T-helper 17 cell (primary cell): ENCODE data around the gene ARSK. TPM values are rescaled to one million over a fixed set of nuclear protein-coding genes. Genes with fewer than 3 reads are reported as not detected.
A peak's percentile ranks its signal among the peaks of the same experiment; 100 is the strongest.

ENCODE experiments used
- ATAC-seq: fragments of 150-1000 bp; cut with Tn5 transposase; 2 replicates; pipeline ENCODE4 v1.10.0; 2021; ENCODE audit warnings: mild to moderate bottlenecking, moderate library complexity
- DNase-seq, 3 donors: peaks; one replicate each; pipeline versions ENCODE4 v3.0.0 to v3.0.0-alpha.2; 2020 to 2021
- H3K9me3 ChIP-seq: one replicate; pipeline ENCODE4 v1.7.0; 2013; ENCODE audit warnings: low read length, mild to moderate bottlenecking; ENCODE audit not compliant: control insufficient read depth, poor library complexity, severe bottlenecking
- H3K27ac Mint-ChIP-seq: one replicate; pipeline ENCODE4 v1.8.0; 2022; ENCODE audit warnings: mild to moderate bottlenecking, moderate library complexity, mixed read lengths
- H3K27me3 Mint-ChIP-seq: one replicate; pipeline ENCODE4 v1.8.0; 2022; ENCODE audit warnings: mixed read lengths
- H3K36me3 Mint-ChIP-seq: one replicate; pipeline ENCODE4 v1.8.0; 2022; ENCODE audit warnings: low read depth, mixed read lengths
- H3K4me1 Mint-ChIP-seq: one replicate; pipeline ENCODE4 v1.8.0; 2022; ENCODE audit warnings: mild to moderate bottlenecking, mixed read lengths
- H3K4me3 Mint-ChIP-seq: one replicate; pipeline ENCODE4 v1.8.0; 2022; ENCODE audit warnings: mild to moderate bottlenecking, moderate library complexity, mixed read lengths
- total RNA-seq, 4 donors: library from RNA in 2 of 4; stranded (reverse) in 2 of 4; gene quantifications; one replicate each; pipeline ENCODE4 v1.2.3 and lab custom pipeline; 2022 to 2026

The ARSK gene, protein sequence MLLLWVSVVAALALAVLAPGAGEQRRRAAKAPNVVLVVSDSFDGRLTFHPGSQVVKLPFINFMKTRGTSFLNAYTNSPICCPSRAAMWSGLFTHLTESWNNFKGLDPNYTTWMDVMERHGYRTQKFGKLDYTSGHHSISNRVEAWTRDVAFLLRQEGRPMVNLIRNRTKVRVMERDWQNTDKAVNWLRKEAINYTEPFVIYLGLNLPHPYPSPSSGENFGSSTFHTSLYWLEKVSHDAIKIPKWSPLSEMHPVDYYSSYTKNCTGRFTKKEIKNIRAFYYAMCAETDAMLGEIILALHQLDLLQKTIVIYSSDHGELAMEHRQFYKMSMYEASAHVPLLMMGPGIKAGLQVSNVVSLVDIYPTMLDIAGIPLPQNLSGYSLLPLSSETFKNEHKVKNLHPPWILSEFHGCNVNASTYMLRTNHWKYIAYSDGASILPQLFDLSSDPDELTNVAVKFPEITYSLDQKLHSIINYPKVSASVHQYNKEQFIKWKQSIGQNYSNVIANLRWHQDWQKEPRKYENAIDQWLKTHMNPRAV
- total RNA-seq = 1 to 10 TPM; 4.7 to 4.8 TPM
- total RNA-seq (lab: John Stamatoyannopoulos, UW) = 9.9 to 13.9 reads per million in 2 donors

DNA sequence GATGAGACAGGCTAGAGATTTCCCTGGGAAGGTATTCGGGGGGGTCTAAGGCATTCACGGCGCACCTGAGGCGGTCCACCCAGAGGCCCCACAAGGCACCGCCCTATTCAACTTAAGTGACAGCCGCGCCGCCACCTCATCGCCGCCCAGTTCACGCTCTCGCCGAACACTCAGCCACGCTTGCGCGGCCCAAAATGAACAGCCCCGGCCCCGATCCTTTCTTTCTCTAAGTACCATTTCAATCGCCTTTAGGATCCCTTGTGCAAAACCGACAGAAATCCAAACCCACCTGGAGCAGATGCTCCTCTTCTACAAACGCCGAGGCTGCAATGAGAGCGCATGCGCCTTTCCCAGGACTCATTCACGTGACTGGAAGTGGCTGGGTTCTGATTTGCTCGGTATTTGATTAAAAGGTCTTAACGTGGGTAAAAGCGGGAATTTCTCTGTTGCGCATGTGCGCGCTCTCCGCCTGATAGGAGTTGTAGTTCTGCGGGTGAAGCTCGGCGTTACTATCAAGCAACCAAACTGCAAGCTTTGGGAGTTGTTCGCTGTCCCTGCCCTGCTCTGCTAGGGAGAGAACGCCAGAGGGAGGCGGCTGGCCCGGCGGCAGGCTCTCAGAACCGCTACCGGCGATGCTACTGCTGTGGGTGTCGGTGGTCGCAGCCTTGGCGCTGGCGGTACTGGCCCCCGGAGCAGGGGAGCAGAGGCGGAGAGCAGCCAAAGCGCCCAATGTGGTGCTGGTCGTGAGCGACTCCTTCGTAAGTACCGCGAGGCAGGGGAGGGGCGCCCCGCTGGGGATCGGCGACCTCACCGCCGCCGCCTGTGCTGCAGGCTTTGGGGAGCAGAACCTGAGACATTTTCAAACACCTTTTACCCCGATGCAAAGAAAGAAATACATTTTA is at the start of gene ARSK, which contains the start of gene SKIC3:
ARSK (plus strand) TSS at position 455 of the 902 bp plus-strand sequence; CDS start at position 633, 178 bp downstream.
SKIC3 (minus strand) TSS at position 331 of the 902 bp plus-strand sequence. CDS start 7,827 bp downstream, outside the sequence.
- DNase-seq (peak; percentile 76 to 89 (median 83)), ATAC-seq (peak; percentile 88)
- Mint-ChIP-seq H3K4me1 (peaks cover 39% of the 10 kb centered on the region), H3K4me3 (peak within 1 kb of the TSS; percentile 97), H3K27me3 (no peaks in the 10 kb centered on the region), H3K36me3 (peaks cover 13% of the 10 kb centered on the region), H3K27ac (peak within 1 kb of the TSS; percentile 89)
- no peaks in the 10 kb centered on the region for H3K9me3 ChIP-seq

DNA sequence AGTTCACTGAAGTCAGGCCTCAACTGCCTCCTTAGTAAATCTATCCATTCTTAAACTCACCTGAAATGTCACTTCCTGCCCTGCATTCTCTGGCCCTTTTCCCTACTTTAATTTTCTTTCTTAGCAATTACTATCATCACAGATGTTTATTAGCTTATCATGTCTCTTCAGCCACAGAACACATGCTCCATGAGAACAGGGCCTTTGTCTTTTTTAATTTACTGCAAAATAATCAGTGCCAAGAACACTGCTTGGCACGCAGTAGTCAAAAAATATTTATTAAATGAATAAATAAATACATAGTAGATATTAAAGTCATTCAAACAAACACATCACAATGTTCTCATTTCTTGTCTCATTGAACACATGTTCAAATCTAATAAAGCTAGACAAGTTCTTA is 46.4 kb upstream of the ARSK start:
- DNase-seq (no peak), ATAC-seq (no peak)
- H3K9me3 ChIP-seq = no peaks in the 10 kb centered on the region
- H3K27ac Mint-ChIP-seq = peak overlapping the region; percentile 54
- H3K4me1 Mint-ChIP-seq = no peaks in the 10 kb centered on the region
- H3K36me3 Mint-ChIP-seq = peaks cover 9% of the 10 kb centered on the region
- no peaks in the 10 kb centered on the region for H3K27me3 Mint-ChIP-seq
- no peak overlapping the region for H3K4me3 Mint-ChIP-seq

DNA sequence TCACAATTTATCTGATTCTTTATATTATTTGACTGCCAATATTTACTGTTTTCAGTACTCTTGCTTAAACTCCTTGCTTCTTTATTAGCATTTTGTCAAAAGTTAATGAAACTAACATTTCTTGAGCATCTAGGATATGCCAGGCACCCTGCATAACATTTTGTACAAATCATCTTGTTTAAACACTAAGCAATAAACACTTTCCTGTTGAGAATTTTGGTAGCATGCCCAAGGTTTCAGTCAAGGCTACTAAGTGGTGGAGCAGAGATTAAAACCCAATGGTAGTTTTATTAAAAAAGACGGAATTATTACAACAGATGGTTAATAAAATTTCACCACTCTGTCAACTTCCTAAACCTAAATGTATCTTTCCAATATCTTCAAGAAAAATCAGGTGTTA is 43.3 kb upstream of the ARSK start:
- no peaks in the 10 kb centered on the region for H3K9me3 ChIP-seq
- Mint-ChIP-seq H3K4me1 (no peaks in the 10 kb centered on the region), H3K27me3 (no peaks in the 10 kb centered on the region), H3K4me3 (no peak overlapping the region), H3K27ac (no peak overlapping the region), H3K36me3 (peaks cover 4% of the 10 kb centered on the region)
- no peak for ATAC-seq
- DNase-seq = no peak

DNA sequence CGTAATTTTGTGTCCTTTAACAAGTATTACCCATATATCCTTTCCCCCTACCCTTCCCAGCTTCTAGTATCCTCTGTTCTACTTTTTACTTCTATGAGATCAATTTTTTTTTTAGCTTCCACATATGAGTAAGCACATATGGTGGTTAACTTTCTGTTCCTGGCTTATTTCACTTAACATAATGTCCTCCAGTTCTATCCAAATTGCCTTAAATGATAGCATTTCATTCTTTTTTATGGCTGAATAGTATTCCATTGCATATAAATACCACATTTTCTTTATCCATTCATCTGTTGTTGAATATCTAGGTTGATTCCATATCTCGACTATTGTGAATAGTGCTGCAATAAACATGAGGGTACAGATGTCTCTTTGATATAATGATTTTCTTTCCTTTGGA is 36.5 kb upstream of the ARSK start:
- ATAC-seq (no peak), DNase-seq (no peak)
- no peaks in the 10 kb centered on the region for H3K9me3 ChIP-seq
- H3K36me3 Mint-ChIP-seq = peaks cover 14% of the 10 kb centered on the region
- H3K4me3 Mint-ChIP-seq = no peak overlapping the region
- no peaks in the 10 kb centered on the region for H3K27me3 Mint-ChIP-seq
- H3K4me1 Mint-ChIP-seq = no peaks in the 10 kb centered on the region
- H3K27ac Mint-ChIP-seq = peak overlapping the region; percentile 37

DNA sequence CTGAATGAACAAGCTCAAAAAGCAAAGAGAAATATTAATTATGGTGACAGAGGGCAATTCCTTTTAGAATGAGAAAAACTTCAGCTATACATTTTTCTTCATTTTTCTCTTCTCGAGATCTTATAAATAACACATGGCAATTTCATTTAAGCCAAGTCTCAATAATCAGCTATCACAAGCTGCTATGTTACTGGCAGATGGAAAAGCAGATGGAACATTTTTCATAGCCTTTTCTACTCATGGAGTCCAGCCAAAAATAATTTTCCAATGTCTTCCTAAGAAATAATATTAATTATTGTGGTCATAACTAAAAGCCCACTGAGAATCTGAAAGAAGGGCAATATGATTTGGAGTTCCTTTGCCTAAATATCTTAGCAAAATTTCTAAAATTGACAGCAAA is 35.8 kb upstream of the ARSK start:
- Mint-ChIP-seq H3K27ac (no peak overlapping the region), H3K36me3 (peaks cover 14% of the 10 kb centered on the region), H3K27me3 (no peaks in the 10 kb centered on the region), H3K4me1 (no peaks in the 10 kb centered on the region), H3K4me3 (no peak overlapping the region)
- no peaks in the 10 kb centered on the region for H3K9me3 ChIP-seq
- DNase-seq (no peak), ATAC-seq (no peak)

DNA sequence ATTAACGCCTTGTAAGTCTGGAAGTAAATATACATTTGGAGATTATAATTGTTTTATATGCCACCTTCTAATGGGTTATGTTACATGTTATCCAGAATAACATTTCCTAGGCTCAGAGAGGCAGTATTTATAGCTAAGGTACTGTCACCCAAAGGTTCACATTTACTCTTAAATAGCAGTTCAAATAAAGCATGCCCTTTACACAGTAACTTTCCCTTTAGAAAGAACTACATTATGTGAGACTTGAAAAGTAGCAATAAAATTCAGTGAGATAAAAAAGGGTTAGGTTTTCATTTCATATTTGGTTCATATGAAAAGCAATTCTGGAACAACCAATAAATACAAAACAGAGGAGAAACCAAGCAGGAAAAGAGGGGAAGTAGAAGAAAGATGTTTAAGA is 35.2 kb upstream of the ARSK start:
- DNase-seq (no peak), ATAC-seq (no peak)
- Mint-ChIP-seq H3K4me1 (no peaks in the 10 kb centered on the region), H3K27ac (no peak overlapping the region), H3K4me3 (no peak overlapping the region), H3K27me3 (no peaks in the 10 kb centered on the region), H3K36me3 (peaks cover 14% of the 10 kb centered on the region)
- H3K9me3 ChIP-seq = no peaks in the 10 kb centered on the region

DNA sequence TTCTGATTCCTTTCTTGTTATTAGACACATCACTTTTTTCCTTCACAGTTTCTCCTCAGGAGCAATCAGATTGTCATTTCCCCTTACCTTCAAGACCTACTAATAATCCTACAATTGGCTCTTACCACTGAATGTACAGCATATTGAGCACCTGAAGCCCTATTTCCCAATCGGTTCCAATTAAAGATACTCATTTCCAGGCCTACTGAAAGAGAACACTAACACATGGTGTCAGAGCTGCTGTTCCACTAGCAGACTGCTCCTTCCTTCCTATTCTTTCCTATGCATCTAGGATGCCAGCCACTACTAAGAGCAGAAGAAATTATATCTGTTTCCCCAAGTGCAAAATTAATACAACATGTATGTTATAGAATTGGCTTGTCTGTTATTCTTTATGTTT is 34.7 kb upstream of the ARSK start:
- no peak for DNase-seq
- H3K9me3 ChIP-seq = no peaks in the 10 kb centered on the region
- Mint-ChIP-seq H3K27me3 (no peaks in the 10 kb centered on the region), H3K4me1 (no peaks in the 10 kb centered on the region), H3K4me3 (no peak overlapping the region), H3K27ac (no peak overlapping the region), H3K36me3 (peaks cover 14% of the 10 kb centered on the region)
- no peak for ATAC-seq

DNA sequence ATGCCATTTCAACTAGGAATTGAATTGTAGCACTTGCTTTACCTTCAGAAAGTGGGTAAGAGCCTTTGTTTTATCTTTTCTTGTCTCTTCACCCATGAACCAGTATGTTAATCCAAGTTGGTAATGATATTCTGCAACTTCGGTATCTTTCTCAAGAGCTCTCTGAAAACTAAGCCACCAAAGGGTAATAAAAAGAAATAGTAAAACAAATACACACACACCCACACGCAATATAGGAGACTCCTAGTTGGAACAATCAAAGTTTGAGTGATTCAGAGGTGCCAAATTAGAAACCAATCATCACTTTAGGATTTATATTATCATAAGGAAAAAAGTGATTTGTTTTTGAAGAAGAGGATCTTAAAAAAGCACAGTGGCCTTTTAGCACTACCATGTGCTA is 30.5 kb upstream of the ARSK start:
- no peak overlapping the region for H3K4me3 Mint-ChIP-seq
- H3K9me3 ChIP-seq = no peaks in the 10 kb centered on the region
- H3K4me1 Mint-ChIP-seq = peaks cover 7% of the 10 kb centered on the region
- peaks cover 19% of the 10 kb centered on the region for H3K36me3 Mint-ChIP-seq
- H3K27me3 Mint-ChIP-seq = no peaks in the 10 kb centered on the region
- no peak overlapping the region for H3K27ac Mint-ChIP-seq
- ATAC-seq (no peak), DNase-seq (no peak)

DNA sequence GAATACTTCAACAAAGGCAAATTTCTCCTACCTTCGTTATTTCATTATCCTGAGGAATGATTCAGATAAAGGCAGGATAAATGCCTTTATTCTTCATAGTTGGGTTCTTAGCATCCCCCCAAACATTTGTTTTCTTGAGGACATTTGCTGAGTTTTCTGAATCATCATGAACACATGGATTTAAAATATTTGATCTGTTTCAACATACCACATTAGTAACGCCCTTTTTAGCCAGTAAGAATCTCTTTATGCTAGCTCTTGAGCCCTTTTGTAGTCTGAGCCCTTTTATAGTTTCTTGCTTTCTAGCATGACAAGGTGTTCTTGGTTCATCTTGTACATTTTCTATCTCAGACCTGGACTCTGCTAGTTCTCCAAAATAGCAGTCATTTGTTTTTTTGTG is 28.0 kb upstream of the ARSK start:
- Mint-ChIP-seq H3K27ac (no peak overlapping the region), H3K4me3 (no peak overlapping the region), H3K27me3 (no peaks in the 10 kb centered on the region), H3K4me1 (peaks cover 8% of the 10 kb centered on the region), H3K36me3 (peaks cover 12% of the 10 kb centered on the region)
- no peak for DNase-seq
- no peaks in the 10 kb centered on the region for H3K9me3 ChIP-seq
- no peak for ATAC-seq

DNA sequence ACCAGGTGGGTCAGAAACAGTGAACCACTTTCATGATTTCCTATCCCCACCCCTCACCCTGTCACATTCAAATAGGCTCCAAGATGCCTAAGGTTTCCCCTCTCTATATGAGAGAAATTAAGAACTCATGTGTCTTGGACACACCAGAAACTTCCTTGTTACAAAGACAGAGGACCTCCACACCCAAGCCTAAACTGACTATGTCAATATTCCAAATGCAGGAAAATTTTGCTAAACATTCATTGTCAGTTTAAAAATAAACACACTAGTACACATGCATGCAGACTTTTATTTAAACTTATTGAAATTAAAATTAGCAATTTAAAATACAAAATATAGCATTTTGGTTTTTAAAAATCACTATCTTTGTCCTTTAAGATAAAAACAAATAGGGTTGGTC is 26.3 kb upstream of the ARSK start:
- H3K9me3 ChIP-seq = no peaks in the 10 kb centered on the region
- ATAC-seq (no peak), DNase-seq (no peak)
- Mint-ChIP-seq H3K27me3 (no peaks in the 10 kb centered on the region), H3K36me3 (peaks cover 10% of the 10 kb centered on the region), H3K4me3 (no peak overlapping the region), H3K27ac (peak overlapping the region; percentile 19), H3K4me1 (peaks cover 16% of the 10 kb centered on the region)

DNA sequence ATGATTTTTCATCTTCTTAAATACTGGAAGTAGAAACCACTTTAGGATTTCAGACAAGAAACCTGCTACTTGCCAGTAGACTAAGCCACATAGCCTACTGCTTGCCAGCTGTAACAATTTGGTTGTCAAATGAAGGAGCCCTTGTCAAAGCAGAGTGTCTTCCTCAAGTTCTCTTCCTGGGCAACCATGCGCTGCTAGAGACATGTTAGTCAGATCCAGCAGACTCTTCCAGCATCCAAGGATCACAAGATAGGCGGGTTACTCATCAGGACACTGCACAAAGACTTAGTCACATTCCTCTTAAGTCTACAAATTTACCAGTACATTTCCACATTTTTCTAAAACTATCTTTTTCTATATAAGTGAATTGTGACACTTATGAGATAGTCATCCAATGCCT is 24.5 kb upstream of the ARSK start:
- Mint-ChIP-seq H3K27me3 (no peaks in the 10 kb centered on the region), H3K4me3 (no peak overlapping the region), H3K27ac (no peak overlapping the region), H3K4me1 (peaks cover 28% of the 10 kb centered on the region), H3K36me3 (peaks cover 20% of the 10 kb centered on the region)
- DNase-seq = no peak
- no peaks in the 10 kb centered on the region for H3K9me3 ChIP-seq
- no peak for ATAC-seq

DNA sequence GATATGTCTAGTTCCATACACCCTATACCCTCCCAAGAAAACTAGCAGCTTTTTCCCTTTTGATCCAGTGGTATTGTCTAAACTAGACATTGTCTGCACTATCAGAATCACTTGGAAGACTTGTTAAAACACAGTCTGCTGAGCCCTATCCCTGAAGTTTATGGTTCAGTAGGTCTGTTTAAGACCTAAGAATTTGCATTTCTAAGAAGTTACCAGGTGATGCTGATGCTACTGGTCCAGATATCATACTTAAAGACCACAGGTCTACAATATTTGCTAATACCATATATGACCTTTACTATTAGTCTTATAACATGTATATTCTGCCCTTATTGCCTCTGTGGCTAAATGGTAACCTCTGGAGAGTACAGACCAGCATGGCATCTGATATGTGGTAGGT is 23.4 kb upstream of the ARSK start:
- Mint-ChIP-seq H3K36me3 (peaks cover 18% of the 10 kb centered on the region), H3K4me1 (peaks cover 29% of the 10 kb centered on the region), H3K27me3 (no peaks in the 10 kb centered on the region), H3K4me3 (no peak overlapping the region), H3K27ac (no peak overlapping the region)
- DNase-seq (no peak), ATAC-seq (no peak)
- no peaks in the 10 kb centered on the region for H3K9me3 ChIP-seq

DNA sequence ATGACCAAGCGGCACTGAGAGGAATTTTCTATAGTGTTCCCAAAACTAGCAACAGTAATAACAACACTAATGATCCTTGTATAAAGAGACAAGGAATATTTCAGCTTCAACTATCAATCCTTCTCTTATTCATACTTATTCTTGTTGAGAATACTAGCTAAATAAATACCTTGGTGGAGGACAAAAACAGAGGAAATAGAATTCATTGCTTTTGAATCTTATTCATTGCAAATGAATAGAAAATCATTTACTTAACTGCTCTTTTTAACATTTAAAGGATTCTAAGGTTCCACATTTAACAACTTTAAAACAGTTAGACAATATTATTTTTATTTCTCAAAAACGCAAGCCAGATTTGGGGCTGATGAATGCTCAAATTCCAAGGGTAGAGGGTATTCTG is 22.5 kb upstream of the ARSK start:
- H3K27ac Mint-ChIP-seq = no peak overlapping the region
- no peak overlapping the region for H3K4me3 Mint-ChIP-seq
- ATAC-seq = no peak
- peaks cover 18% of the 10 kb centered on the region for H3K36me3 Mint-ChIP-seq
- DNase-seq = no peak
- no peaks in the 10 kb centered on the region for H3K27me3 Mint-ChIP-seq
- peaks cover 34% of the 10 kb centered on the region for H3K4me1 Mint-ChIP-seq
- H3K9me3 ChIP-seq = no peaks in the 10 kb centered on the region
